ENCODE measurements around the gene C1orf185.

- TF ChIP-seq CTCF (optimal IDR thresholded peaks at IDR 0.05 in 1 of 3, IDR thresholded peaks at IDR 0.05 in 1 of 3, conservative IDR thresholded peaks at IDR 0.05 in 1 of 3; ENCODE audit: extremely low read depth in 1 of 3, insufficient read depth in 2 of 3, low read length in 3 of 3): no peak
- no peak for TF ChIP-seq EZH2 (IDR thresholded peaks at IDR 0.05; ENCODE audit: low read length)
These were observed 73.2 kb downstream of the C1orf185 start for GRCh38 chr1:51175278-51175677.
